ENCODE data around the gene ANKRD39. TPM values are rescaled to one million over a fixed set of nuclear protein-coding genes. Genes with fewer than 3 reads are reported as not detected.

ANKRD39 gene
- total RNA-seq, 2 donors from 2014 or later: 8.4 to 18.0 TPM

DNA sequence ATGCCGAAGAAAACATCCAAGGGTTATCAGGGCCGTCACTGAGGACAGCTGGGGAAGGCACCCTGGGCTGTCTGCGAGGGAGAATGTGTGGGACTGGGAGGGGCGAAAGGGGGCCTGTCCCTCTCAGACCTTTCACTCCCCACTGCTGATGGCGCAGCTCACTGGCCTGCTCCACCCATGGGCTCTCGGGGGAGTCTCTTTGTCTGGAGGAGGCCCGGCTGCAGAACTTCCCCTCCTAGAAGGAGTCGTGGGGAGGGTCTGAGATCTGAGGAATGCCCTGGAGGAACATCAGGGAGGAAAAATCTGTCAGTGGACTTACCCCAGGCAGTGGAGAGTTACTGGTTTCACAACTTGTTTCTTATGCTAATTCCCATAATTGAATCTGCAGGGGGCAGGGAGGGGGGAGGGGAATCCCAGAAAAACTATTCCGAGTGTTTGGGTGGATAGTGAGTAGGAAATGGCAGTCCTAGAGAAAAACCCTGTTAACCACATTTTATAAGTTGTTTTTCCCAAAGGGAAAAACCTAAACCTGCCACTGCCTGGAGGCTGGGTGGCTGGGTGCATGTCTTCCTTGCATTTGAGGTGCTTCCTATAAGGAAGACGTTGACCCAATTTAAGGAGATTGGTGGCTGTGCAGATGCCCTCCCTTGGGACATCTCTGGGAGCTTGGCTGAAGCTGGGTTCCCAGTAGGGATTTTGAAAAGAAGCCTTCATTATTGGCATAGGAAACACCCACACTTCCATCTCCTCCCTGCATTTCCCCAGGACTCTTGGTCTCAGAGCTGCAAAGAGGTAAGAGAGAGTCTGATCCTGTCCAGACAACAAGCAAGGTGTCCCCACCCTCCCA lies 23.8 kb upstream of the ANKRD39 start:
- no peak overlapping the region for H3K4me3 ChIP-seq
- TF ChIP-seq, protein P1, sequence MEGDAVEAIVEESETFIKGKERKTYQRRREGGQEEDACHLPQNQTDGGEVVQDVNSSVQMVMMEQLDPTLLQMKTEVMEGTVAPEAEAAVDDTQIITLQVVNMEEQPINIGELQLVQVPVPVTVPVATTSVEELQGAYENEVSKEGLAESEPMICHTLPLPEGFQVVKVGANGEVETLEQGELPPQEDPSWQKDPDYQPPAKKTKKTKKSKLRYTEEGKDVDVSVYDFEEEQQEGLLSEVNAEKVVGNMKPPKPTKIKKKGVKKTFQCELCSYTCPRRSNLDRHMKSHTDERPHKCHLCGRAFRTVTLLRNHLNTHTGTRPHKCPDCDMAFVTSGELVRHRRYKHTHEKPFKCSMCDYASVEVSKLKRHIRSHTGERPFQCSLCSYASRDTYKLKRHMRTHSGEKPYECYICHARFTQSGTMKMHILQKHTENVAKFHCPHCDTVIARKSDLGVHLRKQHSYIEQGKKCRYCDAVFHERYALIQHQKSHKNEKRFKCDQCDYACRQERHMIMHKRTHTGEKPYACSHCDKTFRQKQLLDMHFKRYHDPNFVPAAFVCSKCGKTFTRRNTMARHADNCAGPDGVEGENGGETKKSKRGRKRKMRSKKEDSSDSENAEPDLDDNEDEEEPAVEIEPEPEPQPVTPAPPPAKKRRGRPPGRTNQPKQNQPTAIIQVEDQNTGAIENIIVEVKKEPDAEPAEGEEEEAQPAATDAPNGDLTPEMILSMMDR (IDR thresholded peaks at IDR 0.05): no peak
- no peaks in the 10 kb centered on the region for H3K9me3 ChIP-seq
- H3K27ac ChIP-seq: no peak overlapping the region
- H3K4me1 ChIP-seq (ENCODE audit: control insufficient read depth in 1 of 2, low read depth in 2 of 2): peaks cover 0 to under 1% of the 10 kb centered on the region in 2 donors
- DNase-seq (ENCODE audit: low spot score) (no peak), ATAC-seq (ENCODE audit: insufficient number of reproducible peaks, low FRiP score, low read depth) (no peak)
- H3K27me3 ChIP-seq (replicated peaks; ENCODE audit: insufficient read depth): no peaks in the 10 kb centered on the region
- H3K36me3 ChIP-seq: no peaks in the 10 kb centered on the region

DNA sequence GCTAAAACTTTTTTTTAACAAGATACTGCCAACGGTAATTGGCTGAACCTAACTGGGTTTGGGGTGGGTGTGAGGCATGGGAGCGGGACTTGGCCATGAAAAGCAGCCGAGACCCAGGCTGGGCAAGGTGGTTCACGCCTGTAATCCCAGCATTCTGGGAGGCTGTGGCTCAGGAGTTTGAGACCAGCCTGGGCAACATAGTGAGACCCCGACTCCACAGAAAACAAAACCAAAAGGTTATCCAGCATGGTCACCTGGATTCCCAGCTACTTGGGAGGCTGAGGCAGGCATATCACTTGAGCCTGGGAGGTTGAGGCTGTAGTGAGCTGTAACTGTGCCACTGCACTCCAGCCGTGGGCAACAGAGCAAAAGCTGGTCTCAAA lies 23.1 kb upstream of the ANKRD39 start:
- ATAC-seq (ENCODE audit: insufficient number of reproducible peaks, low FRiP score, low read depth) (no peak), DNase-seq (ENCODE audit: low spot score) (no peak)
- Histone ChIP-seq H3K9me3 (no peaks in the 10 kb centered on the region), H3K36me3 (no peaks in the 10 kb centered on the region), H3K27me3 (replicated peaks; ENCODE audit: insufficient read depth) (no peaks in the 10 kb centered on the region), H3K4me3 (no peak overlapping the region), H3K4me1 (ENCODE audit: control insufficient read depth in 1 of 2, low read depth in 2 of 2) (no peaks in the 10 kb centered on the region), H3K27ac (no peak overlapping the region)
- TF ChIP-seq, protein P1 (IDR thresholded peaks at IDR 0.05): no peak

DNA sequence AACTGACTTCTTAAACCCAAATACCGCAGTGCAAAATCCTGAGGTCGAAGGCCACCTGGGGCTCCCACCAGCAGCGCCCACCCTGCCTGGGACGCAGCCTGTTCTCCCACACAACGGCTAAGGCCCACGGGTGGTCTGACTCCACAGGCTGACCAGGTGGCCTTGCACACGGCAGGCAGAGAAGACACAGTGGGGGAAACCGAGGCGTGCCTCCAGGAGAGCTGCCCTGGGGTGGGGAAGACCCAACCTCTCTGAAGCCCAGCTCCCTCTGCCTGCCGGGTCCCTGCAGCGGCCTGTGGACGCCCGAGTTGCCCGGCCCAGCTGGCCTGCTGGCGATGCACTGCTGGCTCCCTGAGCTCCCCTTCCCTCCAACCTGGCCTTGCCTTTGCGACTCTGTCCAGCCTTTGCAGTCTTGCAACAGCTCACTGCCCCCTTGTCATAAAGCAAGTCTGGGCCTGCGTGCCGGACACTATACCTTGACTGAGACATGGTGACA lies 21.8 kb upstream of the ANKRD39 start:
- TF ChIP-seq, protein P1 (IDR thresholded peaks at IDR 0.05): no peak
- ATAC-seq (ENCODE audit: insufficient number of reproducible peaks, low FRiP score, low read depth) (no peak), DNase-seq (ENCODE audit: low spot score) (no peak)
- no peak overlapping the region for H3K4me3 ChIP-seq
- no peak overlapping the region for H3K27ac ChIP-seq
- H3K4me1 ChIP-seq (ENCODE audit: control insufficient read depth in 1 of 2, low read depth in 2 of 2): no peaks in the 10 kb centered on the region
- no peaks in the 10 kb centered on the region for H3K36me3 ChIP-seq
- no peaks in the 10 kb centered on the region for H3K27me3 ChIP-seq (replicated peaks; ENCODE audit: insufficient read depth)
- H3K9me3 ChIP-seq: no peaks in the 10 kb centered on the region

DNA sequence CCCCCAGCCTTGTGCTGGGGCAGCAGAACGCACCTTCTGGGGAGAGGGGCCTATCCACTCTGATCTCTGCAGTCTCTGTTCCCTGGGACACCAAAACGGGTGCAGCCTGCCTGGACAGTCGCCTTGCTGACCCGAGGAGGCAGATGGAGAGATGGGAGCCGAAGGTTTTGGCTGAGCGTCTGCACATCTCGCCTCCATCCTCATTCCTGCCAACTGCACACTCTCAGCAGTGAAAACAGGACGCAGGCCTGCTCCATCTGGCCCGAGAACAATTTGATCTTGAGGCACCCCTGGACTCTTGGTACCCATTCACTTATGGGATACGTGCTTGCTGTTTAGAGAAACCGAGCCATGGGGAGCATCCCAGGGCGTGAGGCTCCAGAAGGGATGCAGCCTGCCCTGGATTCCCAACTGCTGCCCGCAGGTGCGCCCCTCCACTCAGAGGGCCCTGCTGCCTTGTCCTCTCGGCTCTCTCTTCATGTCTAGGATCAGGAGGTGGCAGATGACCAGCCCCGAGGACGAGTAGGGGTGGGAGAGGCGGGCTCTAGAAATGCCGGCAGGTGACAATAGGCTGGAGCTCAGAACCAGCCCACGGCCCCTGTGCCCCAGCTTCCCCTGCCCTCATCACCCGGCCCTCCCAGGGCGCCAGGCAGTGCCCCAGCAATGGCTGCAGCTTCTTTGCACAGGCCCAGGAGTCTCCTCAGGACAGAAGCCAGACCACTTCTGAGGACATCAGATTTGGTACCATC lies 21.2 kb upstream of the ANKRD39 start:
- ATAC-seq (ENCODE audit: insufficient number of reproducible peaks, low FRiP score, low read depth) (no peak), DNase-seq (ENCODE audit: low spot score) (no peak)
- H3K27ac ChIP-seq: no peak overlapping the region
- TF ChIP-seq, protein P1 (IDR thresholded peaks at IDR 0.05): no peak
- no peak overlapping the region for H3K4me3 ChIP-seq
- peaks cover 1 to 4% of the 10 kb centered on the region in 2 donors for H3K4me1 ChIP-seq (ENCODE audit: control insufficient read depth in 1 of 2, low read depth in 2 of 2)
- no peaks in the 10 kb centered on the region for H3K36me3 ChIP-seq
- no peaks in the 10 kb centered on the region for H3K27me3 ChIP-seq (replicated peaks; ENCODE audit: insufficient read depth)
- no peaks in the 10 kb centered on the region for H3K9me3 ChIP-seq

DNA sequence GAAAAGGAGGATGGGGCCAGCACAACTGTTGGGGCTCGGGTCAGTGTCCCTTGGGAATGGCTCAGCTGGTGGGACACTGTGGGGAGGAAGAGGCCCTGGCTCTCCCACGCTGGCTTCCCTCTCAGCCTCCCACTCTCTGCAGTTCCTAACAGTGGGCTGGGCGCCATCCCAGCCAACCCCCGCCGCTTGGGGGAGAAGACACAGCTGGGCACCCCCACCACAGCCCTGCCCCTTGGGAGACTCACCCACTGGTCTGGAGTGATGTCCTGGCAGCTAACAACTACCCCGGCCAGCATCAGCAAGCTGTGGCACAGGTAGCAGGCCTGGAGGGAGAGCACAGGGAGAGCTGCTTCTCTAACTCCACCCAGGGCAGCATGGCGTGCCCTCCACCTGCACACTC lies 20.4 kb upstream of the ANKRD39 start:
- H3K27ac ChIP-seq: no peak overlapping the region
- ATAC-seq (ENCODE audit: insufficient number of reproducible peaks, low FRiP score, low read depth) (no peak), DNase-seq (ENCODE audit: low spot score) (no peak)
- H3K9me3 ChIP-seq: no peaks in the 10 kb centered on the region
- H3K36me3 ChIP-seq: no peaks in the 10 kb centered on the region
- H3K4me1 ChIP-seq (ENCODE audit: control insufficient read depth in 1 of 2, low read depth in 2 of 2): peaks cover 9 to 12% of the 10 kb centered on the region in 2 donors
- H3K4me3 ChIP-seq: no peak overlapping the region
- H3K27me3 ChIP-seq (replicated peaks; ENCODE audit: insufficient read depth): no peaks in the 10 kb centered on the region
- TF ChIP-seq, protein P1 (IDR thresholded peaks at IDR 0.05): no peak
